Stimulated activated CD8-positive, alpha-beta memory T cell treated with anti-CD3 and anti-CD28 coated beads, Interleukin-15, amount 100 ng/mL, for 24 hours (primary cell): ENCODE data around the gene CFAP43.
"Not testable (repeated sequence)": the region's sequence is repeated elsewhere in the genome, so short reads cannot be mapped to it uniquely, and the experiment has no call there.

Source experiments
- DNase-seq: peaks from one replicate; pipeline ENCODE4 v3.0.0-alpha.2; 2020; ENCODE audit warnings: low read depth

Gene CFAP43

DNA sequence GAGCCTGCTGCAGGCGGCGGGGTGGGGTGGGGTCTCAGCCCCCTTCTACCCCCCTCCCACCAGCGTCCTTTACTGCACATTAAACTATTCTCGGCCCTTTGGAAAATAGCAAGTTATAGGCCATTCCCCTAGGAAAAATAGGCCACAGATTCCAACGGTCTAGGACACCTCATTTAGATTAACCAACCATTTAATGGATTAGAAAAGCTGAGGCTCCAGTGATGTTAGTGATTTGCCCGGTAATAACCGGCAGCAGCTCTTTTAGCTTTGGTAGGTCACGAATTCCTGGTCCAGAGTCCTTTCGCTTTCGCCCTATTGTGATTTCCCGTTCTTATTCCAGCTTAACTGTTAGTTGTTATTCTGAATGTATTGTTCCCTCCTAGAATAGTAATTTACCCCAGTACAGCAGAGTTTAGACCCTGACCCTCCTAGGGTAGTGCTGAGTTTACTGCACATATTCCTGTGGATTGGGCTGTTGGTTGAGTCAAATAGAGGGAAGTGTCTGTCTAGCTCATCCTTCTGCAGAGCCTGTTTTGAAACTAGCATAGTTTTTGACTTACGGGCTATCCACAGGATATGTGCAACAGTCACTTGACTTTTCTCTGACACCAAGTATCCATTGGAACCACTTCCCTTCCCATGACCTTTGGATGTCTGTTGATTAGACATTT, 23.3 kb upstream of the CFAP43 start:
- DNase-seq: no peak

DNA sequence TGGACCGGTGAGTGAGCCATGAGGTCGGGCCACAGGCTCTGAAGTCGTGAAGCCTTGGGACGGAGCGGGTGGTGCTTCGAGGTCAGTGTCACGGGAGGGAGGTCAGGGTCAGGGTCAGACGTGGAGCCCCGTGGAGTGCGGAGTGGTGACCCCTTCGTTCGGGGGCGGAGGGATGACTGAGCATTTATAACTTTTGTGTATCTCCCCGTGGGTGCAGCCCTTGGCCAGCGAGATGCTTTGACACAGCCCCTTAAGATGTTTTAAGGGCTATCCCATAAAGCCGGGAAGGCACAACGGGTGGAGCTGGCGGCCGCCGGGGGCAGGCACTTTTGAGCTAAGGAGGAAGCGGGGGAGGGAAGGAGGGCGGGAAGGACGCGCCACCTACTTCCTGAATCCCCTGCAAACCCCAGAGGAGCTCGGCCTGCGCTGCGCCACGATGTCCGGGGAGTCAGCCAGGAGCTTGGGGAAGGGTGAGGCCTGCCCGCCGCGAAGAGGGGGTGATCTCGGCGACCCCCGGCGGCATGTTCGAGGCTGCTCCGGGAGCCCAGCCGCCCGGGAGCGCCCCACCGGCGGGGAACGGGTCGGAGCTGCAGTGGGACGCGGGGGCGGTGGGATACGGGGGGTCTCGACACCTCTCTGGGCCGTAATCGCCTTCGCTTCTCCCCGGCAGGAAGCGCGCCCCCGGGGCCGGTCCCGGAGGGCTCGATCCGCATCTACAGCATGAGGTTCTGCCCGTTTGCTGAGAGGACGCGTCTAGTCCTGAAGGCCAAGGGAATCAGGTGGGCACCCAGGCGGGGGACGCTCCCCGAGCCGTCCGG, 22.5 kb upstream of the CFAP43 start, which contains the start of gene GSTO1:
GSTO1 (plus strand) TSS at position 400 of the 818 bp plus-strand sequence; CDS start at position 437, 37 bp downstream.
- DNase-seq: no peak

- no peak for DNase-seq
Measured at GRCh38 chr10:104253606-104254410, 21.6 kb upstream of the CFAP43 start.

- DNase-seq: no peak
Measured at GRCh38 chr10:104253106-104253505, 20.9 kb upstream of the CFAP43 start.

DNA sequence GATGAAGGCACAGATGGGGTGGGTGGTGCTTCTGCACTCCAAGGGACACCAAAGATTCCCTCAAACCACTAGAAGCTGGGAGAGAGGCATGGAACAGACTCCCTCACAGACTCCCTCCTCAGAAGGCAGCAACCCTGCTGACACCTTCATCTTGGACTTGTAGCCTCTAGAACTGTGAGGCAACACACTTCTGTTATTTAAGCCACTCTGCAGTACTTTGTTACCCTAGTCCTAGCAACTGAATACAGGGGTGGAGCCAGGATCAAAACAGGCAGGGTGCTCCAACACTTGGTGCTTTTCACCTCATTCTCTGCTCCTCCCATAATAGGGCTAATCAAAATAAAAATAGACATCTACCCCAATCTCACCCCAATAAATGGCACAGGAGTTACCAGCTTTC, 20.2 kb upstream of the CFAP43 start:
- no peak for DNase-seq

- no peak for DNase-seq
Measured at GRCh38 chr10:104251443-104251842, 19.3 kb upstream of the CFAP43 start.

DNA sequence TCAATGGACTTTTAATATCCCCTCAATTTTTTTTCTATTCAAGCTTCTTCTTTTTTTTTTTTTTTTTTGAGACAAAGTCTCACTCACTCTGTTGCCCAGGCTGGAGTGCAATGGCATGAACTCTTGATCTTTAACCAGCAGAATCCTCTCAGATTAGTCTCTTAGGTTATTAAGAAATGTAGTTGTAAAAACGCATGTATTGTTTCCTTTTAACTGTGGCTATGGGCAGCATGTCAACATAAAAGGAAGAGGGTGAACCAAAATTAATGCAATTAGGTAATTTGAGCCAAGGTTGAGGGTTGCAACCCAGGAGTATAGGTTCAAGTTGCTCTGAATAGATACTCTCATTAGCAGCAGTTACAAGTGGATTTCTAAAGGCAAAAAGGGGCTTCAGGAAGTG, 18.2 kb upstream of the CFAP43 start:
- DNase-seq: no peak

GRCh38 chr10:104248931-104249330, 16.8 kb upstream of the CFAP43 start:
- not testable (repeated sequence) for DNase-seq

DNA sequence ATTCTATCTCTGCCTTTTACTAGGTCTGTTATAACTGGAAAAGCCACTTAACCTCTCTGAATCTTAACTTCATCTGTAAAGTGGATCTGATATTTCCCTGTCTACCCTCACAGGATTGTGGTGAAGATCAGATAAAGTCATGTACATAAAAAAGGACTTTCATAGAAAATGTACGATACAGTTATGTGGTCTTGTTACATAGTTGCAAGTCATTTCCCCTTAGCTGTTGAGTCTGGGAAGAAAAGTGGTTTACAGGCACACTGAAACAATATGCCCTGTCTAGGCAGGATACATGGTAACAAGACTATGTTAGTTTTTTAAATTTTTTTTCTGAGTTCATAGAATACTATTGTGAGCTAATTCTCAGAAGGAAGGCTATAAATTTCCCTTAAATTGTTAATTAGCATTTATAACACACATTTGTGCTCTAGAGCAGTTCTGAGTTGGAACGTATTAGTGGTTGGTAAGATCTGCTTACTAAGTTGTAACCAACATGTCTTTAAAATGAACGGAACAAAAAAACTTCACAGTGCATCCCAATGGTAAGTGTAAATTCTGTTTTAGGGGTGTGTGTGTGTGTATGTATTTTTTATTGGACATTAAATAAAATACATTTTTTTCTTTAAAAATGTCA, 15.5 kb upstream of the CFAP43 start:
- no peak for DNase-seq

DNA sequence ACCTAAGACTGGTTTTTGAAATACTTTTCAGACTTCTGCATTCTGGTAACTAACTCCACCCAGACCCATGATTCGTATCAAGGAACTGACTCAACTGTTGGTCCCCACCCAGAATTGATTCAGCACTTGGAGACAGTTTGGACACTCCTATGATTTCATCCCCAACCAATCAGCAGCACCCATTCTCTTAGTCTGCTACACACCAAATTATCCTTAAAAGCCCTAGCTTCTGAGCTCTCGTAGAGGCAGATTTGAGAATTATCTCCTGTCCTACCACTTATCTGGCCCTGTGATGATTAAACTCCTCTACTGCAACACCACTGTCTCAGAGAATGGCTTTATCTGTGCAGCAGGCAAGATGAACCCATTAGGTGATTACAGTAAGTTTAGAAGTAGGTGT, 14.8 kb upstream of the CFAP43 start:
- DNase-seq: no peak

DNA sequence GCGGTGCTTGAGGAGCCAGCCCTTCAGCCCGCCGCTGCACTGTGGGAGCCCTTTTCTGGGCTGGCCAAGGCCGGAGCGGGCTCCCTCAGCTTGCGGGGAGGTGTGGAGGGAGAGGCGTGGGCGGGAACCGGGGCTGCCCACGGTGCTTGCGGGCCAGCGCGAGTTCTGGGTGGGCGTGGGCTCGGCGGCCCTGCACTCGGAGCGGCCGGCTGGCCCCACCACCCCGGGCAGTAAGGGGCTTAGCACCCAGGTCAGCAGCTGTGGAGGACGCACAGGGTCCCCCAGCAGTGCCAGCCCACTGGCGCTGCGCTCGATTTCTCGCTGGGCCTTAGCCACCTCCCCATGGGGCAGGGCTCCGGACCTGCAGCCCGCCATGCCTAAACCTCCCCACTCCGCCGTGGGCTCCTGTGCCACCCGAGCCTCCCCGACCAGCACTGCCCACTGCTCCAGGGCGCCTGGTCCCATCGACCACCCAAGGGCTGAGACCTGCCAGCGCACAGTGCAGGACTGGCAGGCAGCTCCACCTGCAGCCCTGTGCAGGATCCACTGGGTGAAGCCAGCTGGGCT, 13.0 kb upstream of the CFAP43 start:
- DNase-seq: no peak

- DNase-seq: no peak
Measured at GRCh38 chr10:104243512-104243911, 11.3 kb upstream of the CFAP43 start.

- DNase-seq: not testable (repeated sequence)
Measured at GRCh38 chr10:104243009-104243408, 10.8 kb upstream of the CFAP43 start.

DNA sequence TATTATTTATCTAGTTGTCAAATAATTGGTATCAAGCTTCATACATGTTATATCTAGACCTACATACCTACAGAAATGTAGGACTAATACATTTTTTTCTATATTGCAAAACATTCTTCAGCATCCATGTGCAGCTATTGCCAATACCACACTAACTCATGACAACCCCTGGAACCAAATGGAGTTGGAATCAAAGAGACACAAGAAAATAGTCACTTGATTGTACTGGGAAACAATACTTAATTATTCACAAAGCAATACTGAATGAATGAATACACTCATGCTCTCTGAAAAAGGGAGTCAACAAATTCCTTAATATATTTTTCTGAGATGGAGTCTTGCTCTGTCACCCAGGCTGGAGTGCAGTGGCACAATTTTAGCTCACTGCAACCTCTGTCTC, 10.4 kb upstream of the CFAP43 start:
- DNase-seq: no peak

- DNase-seq: no peak
Measured at GRCh38 chr10:104240078-104240477, 7.9 kb upstream of the CFAP43 start.

DNA sequence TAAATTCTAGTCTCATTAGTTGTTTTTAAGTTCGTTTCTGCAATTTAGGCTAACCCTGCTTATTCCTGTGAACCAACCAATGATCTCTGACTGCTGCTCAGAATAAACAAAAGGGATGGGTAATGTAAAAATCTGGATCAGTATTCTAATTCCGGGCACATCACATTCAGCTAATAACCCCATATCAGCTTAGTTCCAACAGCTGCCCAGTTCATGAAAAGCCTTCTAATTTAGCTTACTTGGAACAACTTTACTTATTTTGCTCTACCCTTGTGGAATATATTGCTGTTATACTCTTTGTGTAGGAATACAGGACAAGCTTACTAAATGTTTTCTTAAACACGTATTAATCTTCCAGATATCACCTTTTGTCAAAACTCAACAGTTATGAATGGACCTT, 3.6 kb upstream of the CFAP43 start:
- no peak for DNase-seq

- no peak for DNase-seq
Measured at GRCh38 chr10:104234934-104235333, 2.8 kb upstream of the CFAP43 start.

- DNase-seq: no peak
Measured at GRCh38 chr10:104233817-104234216, 1.7 kb upstream of the CFAP43 start.

DNA sequence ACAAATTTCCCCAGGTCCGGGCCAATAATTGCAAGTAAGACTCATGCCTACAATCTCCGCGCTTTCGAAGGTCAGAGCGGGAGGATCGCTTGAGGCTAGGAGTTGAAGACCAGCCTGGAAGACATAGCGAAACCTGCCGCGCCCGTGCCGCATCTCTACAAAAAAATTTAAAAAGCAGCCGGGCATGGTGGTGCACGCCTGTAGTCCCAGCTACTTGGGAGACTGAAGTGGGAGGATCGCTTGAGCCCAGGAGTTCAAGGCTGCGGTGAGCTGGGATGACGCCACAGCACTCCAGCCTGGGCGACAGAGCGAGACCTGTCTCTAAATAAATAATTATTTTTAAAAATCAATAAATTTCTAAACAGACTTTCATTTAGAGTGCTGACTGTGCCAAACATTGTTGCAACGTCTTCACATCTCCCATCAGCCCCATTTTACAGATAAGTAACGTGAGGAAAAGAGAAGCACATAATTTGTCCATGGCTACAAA, 494 bp upstream of the CFAP43 start:
- no peak for DNase-seq

DNA sequence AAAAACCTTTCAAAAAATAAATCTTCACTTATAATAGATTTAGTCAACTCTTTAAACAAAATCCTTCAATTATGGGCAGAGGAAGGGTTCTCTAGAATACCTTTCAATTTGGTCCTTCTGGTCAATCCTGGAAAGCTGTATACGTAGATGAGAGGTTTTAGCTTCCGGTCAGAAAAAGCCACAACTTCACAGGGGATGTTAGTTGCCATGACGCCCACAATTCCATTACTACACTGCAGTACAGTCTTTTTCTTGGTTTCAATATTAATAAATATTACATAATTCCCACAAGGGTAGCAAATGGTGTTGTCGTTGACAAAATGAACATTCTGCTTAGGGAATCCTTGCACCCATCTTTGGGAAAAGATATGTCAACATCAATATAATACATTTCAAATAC, 1.7 kb downstream of the CFAP43 start:
- no peak for DNase-seq

DNA sequence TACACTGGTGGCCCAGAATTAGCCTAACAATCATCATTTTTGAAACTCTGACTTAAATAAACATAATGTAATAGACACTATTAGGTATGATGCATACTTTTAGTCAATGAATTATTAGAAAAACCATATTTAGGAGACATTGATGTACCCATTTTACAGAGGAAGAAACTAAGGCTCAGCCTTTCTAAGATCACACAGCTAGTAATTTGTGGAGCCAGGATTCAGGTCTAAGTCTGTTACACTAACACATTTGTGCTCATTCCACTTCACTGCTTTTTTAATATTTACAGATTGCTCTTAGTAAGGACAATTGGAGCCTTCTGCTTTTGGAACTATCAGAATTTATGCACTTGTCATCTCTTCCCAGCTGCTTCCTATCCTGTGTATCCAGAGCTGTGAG, 8.9 kb downstream of the CFAP43 start:
- DNase-seq: no peak

GRCh38 chr10:104220522-104220921, 11.6 kb downstream of the CFAP43 start:
- DNase-seq: no peak
